IMR-90 (cell line): ENCODE results near the gene TNFRSF11A. TPM values are rescaled to one million over a fixed set of nuclear protein-coding genes. Genes with fewer than 3 reads are reported as not detected.

Experiments used
- ATAC-seq: fragments of 200-7000 bp; cut with Tn5 transposase; 2 replicates; pipeline ENCODE4 v1.9.1; 2020; ENCODE audit warnings: low read depth, mild to moderate bottlenecking, moderate library complexity
- BruUV-seq: library from RNA; stranded (reverse); fragments of 400-500 nt; replicated peaks from 2 replicates; lab custom pipeline; 2021; lab: Mats Ljungman, UMichigan
- CTCF ChIA-PET: fragments of 300-600 bp; formaldehyde crosslinking; extraction: SDS; loops from one replicate; lab custom pipeline; 2021; ENCODE audit warnings: antibody characterized with exemption; lab: Yijun Ruan, JAX
- POLR2A ChIA-PET: fragments of 300-600 bp; sonication (Branson Sonifier 250); formaldehyde crosslinking; loops from one replicate; lab custom pipeline; 2022; ENCODE audit warnings: antibody characterized with exemption; ENCODE audit not compliant: unreplicated experiment; lab: Charles Lee
- DNase-seq: peaks from one replicate; pipeline ENCODE4 v3.0.0; 2013
- H2AFZ ChIP-seq: replicated peaks from 2 replicates; pipeline ENCODE3; 2013; ENCODE audit warnings: low read length, mild to moderate bottlenecking; ENCODE audit not compliant: poor library complexity
- H2AK5ac ChIP-seq: 2 replicates; pipeline ENCODE4 v1.6.1; 2013; ENCODE audit warnings: low read depth, low read length, inconsistent platforms
- H2AK9ac ChIP-seq: replicated peaks from 2 replicates; pipeline ENCODE3; 2013; ENCODE audit warnings: mild to moderate bottlenecking, low read depth, low read length, moderate library complexity; ENCODE audit not compliant: poor library complexity
- H2BK120ac ChIP-seq: 2 replicates; pipeline ENCODE4 v1.6.1; 2013; ENCODE audit warnings: low read depth, low read length, inconsistent platforms
- H2BK15ac ChIP-seq: 3 replicates; pipeline ENCODE4 v1.6.1; 2013; ENCODE audit warnings: low read depth, low read length, inconsistent platforms
- H2BK20ac ChIP-seq: 2 replicates; pipeline ENCODE4 v1.6.1; 2013; ENCODE audit warnings: low read depth, mild to moderate bottlenecking, inconsistent platforms, low read length, moderate library complexity
- H2BK5ac ChIP-seq: 2 replicates; pipeline ENCODE4 v1.6.1; 2013; ENCODE audit warnings: mild to moderate bottlenecking, low read depth, low read length, inconsistent platforms; ENCODE audit not compliant: poor library complexity, severe bottlenecking
- H3K14ac ChIP-seq: replicated peaks from 2 replicates; pipeline ENCODE4 v1.6.1; 2013; ENCODE audit warnings: low read depth, low read length, inconsistent platforms
- H3K18ac ChIP-seq: 2 replicates; pipeline ENCODE4 v1.6.1; 2013; ENCODE audit warnings: low read depth, low read length, control low read depth
- H3K23ac ChIP-seq: 2 replicates; pipeline ENCODE4 v1.6.1; 2013; ENCODE audit warnings: low read depth, low read length, inconsistent platforms
- H3K27ac ChIP-seq: 2 replicates; pipeline ENCODE4 v1.5.1; 2013; ENCODE audit warnings: mild to moderate bottlenecking, control low read depth, low read length; ENCODE audit not compliant: insufficient read depth
- H3K27me3 ChIP-seq: 2 replicates; pipeline ENCODE4 v1.6.1; 2013; ENCODE audit warnings: low read length; ENCODE audit not compliant: control insufficient read depth, insufficient read depth
- H3K36me3 ChIP-seq: 2 replicates; pipeline ENCODE4 v1.6.1; 2013; ENCODE audit warnings: low read length, mixed read lengths; ENCODE audit not compliant: control insufficient read depth, insufficient read depth
- H3K4ac ChIP-seq: 2 replicates; pipeline ENCODE4 v1.6.1; 2013; ENCODE audit warnings: low read depth, low read length, inconsistent platforms
- H3K4me1 ChIP-seq: 2 replicates; pipeline ENCODE4 v1.6.1; 2013; ENCODE audit warnings: low read length, mixed read lengths; ENCODE audit not compliant: control insufficient read depth, insufficient read depth
- H3K4me2 ChIP-seq: 2 replicates; pipeline ENCODE4 v1.6.1; 2013; ENCODE audit warnings: low read depth, mild to moderate bottlenecking, control low read depth, low read length, moderate library complexity
- H3K4me3 ChIP-seq: 2 replicates; pipeline ENCODE4 v1.5.1; 2013; ENCODE audit warnings: low read depth, mild to moderate bottlenecking, control low read depth, low read length, moderate library complexity; ENCODE audit not compliant: insufficient read depth
- H3K56ac ChIP-seq: 2 replicates; pipeline ENCODE4 v1.6.1; 2013; ENCODE audit warnings: low read length, inconsistent platforms; ENCODE audit not compliant: insufficient read depth; ENCODE audit errors: extremely low read depth
- H3K79me1 ChIP-seq, 2 experiments: 2 replicates each; pipeline ENCODE4 v1.6.1; 2013; ENCODE audit warnings: low read length in 2 of 2, inconsistent platforms in 1 of 2, low read depth in 1 of 2
- H3K9ac ChIP-seq: 2 replicates; pipeline ENCODE4 v1.6.1; 2013; ENCODE audit warnings: low read depth, low read length, control low read depth
- H3K9me1 ChIP-seq: 2 replicates; pipeline ENCODE4 v1.6.1; 2013; ENCODE audit warnings: low read length, inconsistent platforms; ENCODE audit not compliant: insufficient read depth
- H3K9me3 ChIP-seq: 2 replicates; pipeline ENCODE4 v1.6.1; 2013; ENCODE audit warnings: low read length; ENCODE audit not compliant: control insufficient read depth, insufficient read depth
- H4K20me1 ChIP-seq: 2 replicates; pipeline ENCODE4 v1.6.1; 2013; ENCODE audit warnings: low read length, inconsistent platforms; ENCODE audit not compliant: insufficient read depth
- H4K5ac ChIP-seq: 2 replicates; pipeline ENCODE4 v1.6.1; 2013; ENCODE audit warnings: mild to moderate bottlenecking, low read depth, low read length, control low read depth
- H4K8ac ChIP-seq, 2 experiments: 2 replicates each; pipeline ENCODE4 v1.6.1; 2013; ENCODE audit warnings: low read depth in 2 of 2, low read length in 2 of 2, control low read depth in 1 of 2, inconsistent platforms in 1 of 2
- H4K91ac ChIP-seq: 2 replicates; pipeline ENCODE4 v1.6.1; 2013; ENCODE audit warnings: low read depth, low read length, inconsistent platforms; ENCODE audit not compliant: insufficient read depth
- BHLHE40 ChIP-seq: fragments of 150-350 bp; IDR thresholded peaks from 2 replicates; pipeline ENCODE4 v1.6.1; 2016; ENCODE audit warnings: mild to moderate bottlenecking, low read depth, low read length
- CEBPB ChIP-seq: IDR thresholded peaks from 2 replicates; pipeline ENCODE4 v1.6.1; 2012; ENCODE audit warnings: low read depth, low read length, improper control_type of control experiment
- CHD1 ChIP-seq: IDR thresholded peaks from 2 replicates; pipeline ENCODE4 v1.6.1; 2012; ENCODE audit warnings: low read depth, low read length, improper control_type of control experiment
- CTCF ChIP-seq: conservative IDR thresholded peaks from 2 replicates; pipeline ENCODE4 v1.5.1; 2012; ENCODE audit warnings: mild to moderate bottlenecking, low read depth, low read length, improper control_type of control experiment
- ELK1 ChIP-seq: fragments of 150-350 bp; IDR thresholded peaks from 2 replicates; pipeline ENCODE4 v1.6.1; 2016; ENCODE audit warnings: low read depth, mild to moderate bottlenecking, low read length, moderate library complexity, borderline replicate concordance
- FOS ChIP-seq: fragments of 150-350 bp; IDR thresholded peaks from 2 replicates; pipeline ENCODE4 v1.6.1; 2016; ENCODE audit warnings: low read depth, low read length
- MAFK ChIP-seq: IDR thresholded peaks from 2 replicates; pipeline ENCODE4 v1.6.1; 2012; ENCODE audit warnings: low read depth, low read length, improper control_type of control experiment
- MAZ ChIP-seq: IDR thresholded peaks from 2 replicates; pipeline ENCODE4 v1.6.1; 2012; ENCODE audit warnings: low read depth, mild to moderate bottlenecking, low read length, improper control_type of control experiment, moderate library complexity, borderline replicate concordance
- MXI1 ChIP-seq: IDR thresholded peaks from 2 replicates; pipeline ENCODE4 v1.6.1; 2012; ENCODE audit warnings: low read depth, mild to moderate bottlenecking, low read length, moderate library complexity, borderline replicate concordance
- NFE2L2 ChIP-seq: fragments of 150-350 bp; IDR thresholded peaks from 2 replicates; pipeline ENCODE4 v1.6.1; 2016; ENCODE audit warnings: low read depth, mild to moderate bottlenecking, low read length
- RCOR1 ChIP-seq: IDR thresholded peaks from 2 replicates; pipeline ENCODE4 v1.6.1; 2012; ENCODE audit warnings: mild to moderate bottlenecking, low read length, improper control_type of control experiment; ENCODE audit not compliant: insufficient replicate concordance
- SMC3 ChIP-seq: fragments of 150-350 bp; IDR thresholded peaks from 2 replicates; pipeline ENCODE4 v1.6.1; 2016; ENCODE audit warnings: low read depth, mild to moderate bottlenecking, antibody characterized with exemption, low read length, moderate library complexity
- WGBS, 2 experiments: methylation state at CpG; one replicate each; pipeline versions ENCODE4 v1.1.5 to v1.1.7; 2013; ENCODE audit warnings: missing lambda C conversion rate in 2 of 2; ENCODE audit not compliant: insufficient read length in 1 of 2; ENCODE audit errors: extremely low coverage in 2 of 2; 5-methylcytosine and 5-hydroxymethylcytosine counted together
- dilution Hi-C: fragments of 300-500 bp; cut with HindIII; formaldehyde crosslinking; loops from one replicate; pipeline ENCODE4 v1.14.3; 2018; ENCODE audit warnings: low sequenced_read_pairs; ENCODE audit not compliant: unreplicated experiment
- in situ Hi-C: fragments of 300-500 bp; cut with MboI; formaldehyde crosslinking; loops from 3 replicates; pipeline ENCODE4 v1.14.3; 2019; ENCODE audit warnings: low sequenced_read_pairs, inconsistent platforms, mixed read lengths
- intact Hi-C: fragments of 100-400 bp; cut with micrococcal nuclease; formaldehyde crosslinking; loops from 2 replicates; pipeline ENCODE4 v1.10.0; 2022
- polyA plus RNA-seq, 3 experiments: library from polyadenylated mRNA; depleted of rRNA; stranded (reverse); fragments of >200 nt; gene quantifications; 2 replicates each; pipeline ENCODE4 v1.2.3, GENCODE V29; 2012; ENCODE audit warnings: low replicate concordance in 1 of 3
- total RNA-seq: library from RNA; depleted of rRNA; stranded (reverse); fragments of >200 nt; gene quantifications from 2 replicates; pipeline ENCODE4 v1.2.3, GENCODE V29; 2012

Gene TNFRSF11A
- total and polyA plus RNA-seq, 2 of the 4 experiments (the other 2 are of a cell fraction), result under 0.01 TPM; not detected in 1

- H4K8ac ChIP-seq, result no peak overlapping the region
- H3K27ac ChIP-seq, result no peak overlapping the region
- H2AFZ ChIP-seq, result no peak overlapping the region
- no peak overlapping the region for H2BK5ac ChIP-seq
- H3K9ac ChIP-seq, result no peak overlapping the region
- H2BK15ac ChIP-seq, result no peak overlapping the region
- ChIA-PET POLR2A (no interaction called here), CTCF (interaction anchor here (0.6 to 0.7 kb wide), 2 partner anchors 19 to 33 kb away, joined by 3 to 4 read pairs; no protein-coding TSS in a partner anchor)
- intact Hi-C loops, result no loop called here
- H3K9me3 ChIP-seq, result peaks cover 2% of the 10 kb centered on the region; the same call in 1 of the 2 replicates
- in situ Hi-C loops, result no loop called here
- no TSS peak for BruUV-seq
- no peak overlapping the region for H3K14ac ChIP-seq
- H3K18ac ChIP-seq, result no peak overlapping the region
- peaks cover 2% of the 10 kb centered on the region; the same call in 1 of the 2 replicates for H3K27me3 ChIP-seq
- no peaks in the 10 kb centered on the region for H3K4me1 ChIP-seq
- H3K56ac ChIP-seq, result no peak overlapping the region
- dilution Hi-C loops, result no loop called here
- DNase-seq (no peak), ATAC-seq (no peak)
- no peaks in the 10 kb centered on the region for H3K79me1 ChIP-seq
- no peak overlapping the region for H2BK120ac ChIP-seq
- no peak overlapping the region for H3K4ac ChIP-seq
- H3K36me3 ChIP-seq, result no peaks in the 10 kb centered on the region
- H2AK5ac ChIP-seq, result no peak overlapping the region
- H2BK20ac ChIP-seq, result no peak overlapping the region
- H3K9me1 ChIP-seq, result no peaks in the 10 kb centered on the region
- no peak overlapping the region for H3K4me2 ChIP-seq
- no peak overlapping the region for H4K91ac ChIP-seq
- no peak overlapping the region for H2AK9ac ChIP-seq
- H3K23ac ChIP-seq, result no peak overlapping the region
- WGBS, 2 experiments, result 73% methylated on average over 6 of the region's 10 CpGs; no CpG with 5 or more reads in 1 of the 2 experiments
- TF ChIP-seq SMC3 (no peak), BHLHE40 (no peak), CEBPB (no peak), CTCF (no peak), ELK1 (no peak), FOS (no peak), MAFK (no peak), CHD1 (no peak), MAZ (no peak), MXI1 (no peak), NFE2L2 (no peak), RCOR1 (no peak)
- H3K4me3 ChIP-seq, result no peak overlapping the region
- no peak overlapping the region for H4K5ac ChIP-seq
- H4K20me1 ChIP-seq, result no peaks in the 10 kb centered on the region
Measured at GRCh38 chr18:62407660-62408059, 82.5 kb downstream of the TNFRSF11A start.
